Right cardiac atrium (tissue), 5 donors: ENCODE results near the gene SLC6A7. TPM values are rescaled to one million over a fixed set of nuclear protein-coding genes. Genes with fewer than 3 reads are reported as not detected.
A peak's percentile ranks its signal among the peaks of the same experiment; 100 is the strongest.

Experiments used
- ATAC-seq, 2 donors: fragments of 200-7000 bp; cut with Tn5 transposase; one replicate each; pipeline versions ENCODE4 v1.8.0 to v1.9.1; 2020; ENCODE audit warnings: moderate library complexity in 2 of 2, mild to moderate bottlenecking in 1 of 2
- DNase-seq, 3 donors: peaks; one replicate each; pipeline ENCODE4 v3.0.0-alpha.2; 2020
- H3K27ac ChIP-seq: one replicate; pipeline ENCODE4 v1.5.1; 2013; ENCODE audit warnings: mild to moderate bottlenecking, low read length, control low read depth, moderate library complexity
- H3K27me3 ChIP-seq: one replicate; pipeline ENCODE4 v1.6.1; 2013; ENCODE audit not compliant: control insufficient read depth, insufficient read depth
- H3K4me1 ChIP-seq: one replicate; pipeline ENCODE4 v1.6.1; 2013; ENCODE audit warnings: low read length; ENCODE audit not compliant: control insufficient read depth, insufficient read depth
- H3K4me3 ChIP-seq: one replicate; pipeline ENCODE4 v1.5.1; 2013; ENCODE audit warnings: low read length, control low read depth
- H3K9me3 ChIP-seq: one replicate; pipeline ENCODE4 v1.6.1; 2013; ENCODE audit warnings: low read length; ENCODE audit not compliant: control insufficient read depth
- WGBS: extraction: QIAGEN DNeasy Blood & Tissue Kit; methylation state at CpG from one replicate; pipeline ENCODE4 v1.1.7; 2013; 5-methylcytosine and 5-hydroxymethylcytosine counted together
- intact Hi-C, 4 donors: fragments of 100-400 bp; cut with DNase I; formaldehyde crosslinking; loops; one replicate each; pipeline versions ENCODE4 v1.11.0 to v1.14.0; 2022 to 2023
- polyA plus RNA-seq: library from polyadenylated mRNA; stranded (reverse); fragments of 200-250 nt; gene quantifications from one replicate; pipeline ENCODE4 v1.2.3, GENCODE V29; 2013
- total RNA-seq, 4 donors: library from RNA; stranded (reverse); fragmentation: NEBNext Ultra II Directional; extraction: Animal tissue kit (Norgen Biotek cat#: 25700); gene quantifications; one replicate each; pipeline ENCODE4 v1.2.1, GENCODE V29; 2021
- donor health status: healthy with polysubstance abuse.
- donor health status: DM: no; HTN: yes; CAD: no.
- donor health status: DM: no; HTN: no; CAD: no.
- donor health status: DM: no; HTN: yes; CAD: no; lungs with severe emphysema.
- donor health status: DM: yes; HTN: yes; CAD: no.

The SLC6A7 gene
- total and polyA plus RNA-seq, 5 donors = not detected

DNA sequence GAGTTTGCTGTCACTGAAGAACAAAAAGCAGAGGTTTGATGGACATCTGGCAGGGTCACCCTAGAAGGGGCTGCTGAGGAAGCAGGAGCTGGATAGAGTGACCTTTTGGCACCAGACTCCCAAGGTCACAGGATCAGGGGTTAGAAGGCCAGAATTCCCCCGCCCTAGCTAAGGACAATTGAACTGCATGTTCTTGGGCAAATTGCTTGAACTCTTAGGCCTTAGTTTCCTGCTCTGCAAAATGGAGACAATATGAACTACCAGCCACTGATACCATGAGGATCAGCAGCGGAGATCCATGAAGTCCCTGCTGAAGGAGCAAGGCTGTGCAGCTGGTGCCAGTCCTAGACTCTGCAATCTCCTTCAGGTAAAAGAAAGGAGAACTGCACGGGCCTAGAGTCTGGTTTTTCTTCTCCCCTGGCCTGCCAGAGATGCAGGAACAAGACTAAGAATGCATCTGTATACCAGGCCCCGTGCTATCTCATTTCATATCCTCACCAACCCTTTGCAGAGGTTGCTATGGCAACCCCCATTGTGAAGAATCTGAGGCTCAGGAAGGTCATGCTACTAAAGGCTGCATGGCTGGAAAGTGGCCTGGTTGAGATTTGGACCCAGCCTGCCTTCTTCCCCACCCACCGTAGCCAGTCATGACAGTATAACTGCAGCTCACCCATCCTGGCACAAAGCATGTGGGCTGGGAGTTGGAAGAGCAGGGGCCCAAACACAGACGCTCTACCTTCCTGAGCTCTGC is 66.0 kb downstream of the SLC6A7 start:
- ATAC-seq = peak in 1 of 2 donors; percentile 73
- intact Hi-C loops = no loop called here
- no peaks in the 10 kb centered on the region for H3K9me3 ChIP-seq
- DNase-seq = no peak
- no peaks in the 10 kb centered on the region for H3K4me1 ChIP-seq
- no peak overlapping the region for H3K27ac ChIP-seq
- H3K27me3 ChIP-seq = no peaks in the 10 kb centered on the region
- H3K4me3 ChIP-seq = no peak overlapping the region
- WGBS = 74% methylated on average over 6 of the region's 6 CpGs

DNA sequence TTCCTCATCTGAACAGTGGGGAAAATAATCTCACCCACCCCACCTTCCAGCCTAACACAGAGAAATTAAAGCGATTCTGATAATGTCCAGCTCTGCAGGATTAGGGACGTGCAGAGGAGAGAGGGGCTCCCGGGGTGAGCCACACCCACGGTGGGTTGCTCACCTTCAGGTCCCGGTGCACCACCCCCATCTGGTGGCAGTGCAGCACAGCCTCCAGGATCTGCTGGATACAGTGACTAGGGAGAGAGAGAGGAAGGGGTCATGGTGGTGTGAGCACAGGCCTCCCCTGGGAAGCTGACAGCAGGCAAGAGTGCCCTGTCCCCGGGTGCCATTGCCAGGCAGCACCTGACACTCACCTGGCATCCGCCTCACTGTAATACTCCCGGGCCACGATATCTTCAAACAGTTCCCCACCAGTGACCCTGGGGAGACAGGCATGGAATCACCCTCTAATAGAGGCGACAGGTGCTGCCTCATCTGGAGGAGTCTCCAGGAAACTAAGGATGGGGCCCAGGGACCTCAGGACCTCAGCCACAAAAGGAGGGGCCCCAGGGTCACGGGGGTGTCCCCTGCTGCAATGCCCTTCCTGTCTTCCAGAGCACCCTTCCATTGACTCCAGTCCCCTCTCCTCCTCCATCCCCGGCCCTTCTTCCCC is 66.7 kb downstream of the SLC6A7 start:
- DNase-seq = no peak

DNA sequence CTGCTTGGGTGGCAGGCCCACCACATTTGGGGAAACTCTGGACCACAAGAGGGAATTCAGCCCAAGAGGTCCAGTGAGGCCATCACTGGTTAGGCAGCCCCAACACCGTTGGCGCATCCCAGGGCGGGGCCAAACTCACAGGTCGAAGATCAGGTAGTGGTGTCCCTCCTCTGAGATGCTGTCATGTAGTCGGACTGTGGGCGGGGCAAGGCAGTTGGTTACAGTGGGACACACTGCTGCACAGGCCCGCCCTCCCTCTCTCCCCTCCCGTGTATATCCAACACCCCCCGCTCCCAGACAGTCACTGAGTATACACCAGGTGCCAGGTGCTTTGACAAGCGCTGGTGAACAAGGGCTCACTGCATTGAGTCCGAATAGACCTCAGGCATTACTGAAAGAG is 67.6 kb downstream of the SLC6A7 start:
- DNase-seq (no peak), ATAC-seq (no peak)
- H3K27ac ChIP-seq = no peak overlapping the region
- H3K27me3 ChIP-seq = no peaks in the 10 kb centered on the region
- 91% methylated on average over 11 of the region's 11 CpGs for WGBS
- intact Hi-C loops = no loop called here
- H3K4me1 ChIP-seq = no peaks in the 10 kb centered on the region
- H3K4me3 ChIP-seq = no peak overlapping the region
- H3K9me3 ChIP-seq = no peaks in the 10 kb centered on the region

More for the DNA sequence above, 66.7 kb downstream of the SLC6A7 start:
- 73% methylated on average over 12 of the region's 12 CpGs for WGBS
- H3K4me3 ChIP-seq = no peak overlapping the region
- intact Hi-C loops = no loop called here
- no peaks in the 10 kb centered on the region for H3K27me3 ChIP-seq
- H3K9me3 ChIP-seq = no peaks in the 10 kb centered on the region
- H3K4me1 ChIP-seq = no peaks in the 10 kb centered on the region
- ATAC-seq = no peak
- no peak overlapping the region for H3K27ac ChIP-seq

DNA sequence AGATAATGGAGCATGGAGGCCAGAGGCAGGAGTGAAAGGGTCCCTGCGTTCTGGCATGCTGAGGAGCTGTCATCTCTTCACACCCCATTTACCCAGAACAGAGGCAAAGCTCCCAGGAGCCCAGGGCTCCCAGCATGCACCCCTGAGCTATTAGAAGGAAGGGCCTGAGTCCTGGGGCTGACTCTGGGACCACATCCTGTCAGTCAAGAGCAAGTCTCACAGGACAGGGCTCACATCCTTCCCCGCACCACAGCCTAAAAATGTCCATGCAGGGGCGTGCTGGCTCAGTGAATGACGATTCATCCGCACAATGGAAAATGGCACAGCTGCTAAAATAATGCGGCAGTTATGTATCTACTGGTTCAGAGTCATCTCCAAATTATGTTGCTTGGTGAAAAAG is 68.3 kb downstream of the SLC6A7 start:
- intact Hi-C loops = no loop called here

More for the DNA sequence above, 68.3 kb downstream of the SLC6A7 start:
- no peaks in the 10 kb centered on the region for H3K9me3 ChIP-seq
- H3K4me1 ChIP-seq = no peaks in the 10 kb centered on the region
- H3K27me3 ChIP-seq = no peaks in the 10 kb centered on the region
- WGBS = 44% methylated on average over 6 of the region's 6 CpGs
- no peak overlapping the region for H3K4me3 ChIP-seq
- H3K27ac ChIP-seq = no peak overlapping the region
- ATAC-seq = no peak
- no peak for DNase-seq

Other genes starting within 250 kb of the SLC6A7 start
- gene PDE6A, start 245.3 kb upstream of the SLC6A7 start, total RNA-seq = under 1 TPM in 2 of 4 donors, not detected in 2; 0.06 to 0.11 TPM
- 0.07 TPM for gene PDE6A, start 245.3 kb upstream of the SLC6A7 start, polyA plus RNA-seq
- gene SLC26A2, start 229.3 kb upstream of the SLC6A7 start, total RNA-seq = 10 to 100 TPM in 1 of 4 donors, 1 to 10 TPM in 3; 5.1 to 10.4 (median 6.5) TPM
- 2.2 TPM for gene SLC26A2, start 229.3 kb upstream of the SLC6A7 start, polyA plus RNA-seq
- gene TIGD6, start 189.4 kb upstream of the SLC6A7 start, total RNA-seq = 1 to 10 TPM; 2.9 to 3.2 (median 3.2) TPM
- gene TIGD6, start 189.4 kb upstream of the SLC6A7 start, polyA plus RNA-seq = 3.2 TPM
- gene HMGXB3, start 189.3 kb upstream of the SLC6A7 start, total RNA-seq = 10 to 100 TPM; 14.2 to 19.6 (median 14.9) TPM
- gene HMGXB3, start 189.3 kb upstream of the SLC6A7 start, polyA plus RNA-seq = 9.3 TPM
- 10 to 100 TPM; 16.5 to 31.6 (median 24.8) TPM for gene CSF1R, start 103.5 kb upstream of the SLC6A7 start, total RNA-seq
- gene CSF1R, start 103.5 kb upstream of the SLC6A7 start, polyA plus RNA-seq = 4.5 TPM
- 10 to 100 TPM; 42.7 to 68.0 (median 46.4) TPM for gene PDGFRB, start 34.2 kb upstream of the SLC6A7 start, total RNA-seq
- gene PDGFRB, start 34.2 kb upstream of the SLC6A7 start, polyA plus RNA-seq = 24.6 TPM
- under 1 TPM in 1 of 4 donors, not detected in 3; 0.23 TPM for gene CDX1, start 23.3 kb upstream of the SLC6A7 start, total RNA-seq
- 0.09 TPM for gene CDX1, start 23.3 kb upstream of the SLC6A7 start, polyA plus RNA-seq
- 10 to 100 TPM in 3 of 4 donors, 1 to 10 TPM in 1; 8.0 to 18.4 (median 14.8) TPM for gene CAMK2A, start 99.7 kb downstream of the SLC6A7 start, total RNA-seq
- 15.4 TPM for gene CAMK2A, start 99.7 kb downstream of the SLC6A7 start, polyA plus RNA-seq
- gene ARSI, start 112.8 kb downstream of the SLC6A7 start, total RNA-seq = 1 to 10 TPM in 1 of 4 donors, under 1 TPM in 3; 0.49 to 1.1 (median 0.66) TPM
- 0.25 TPM for gene ARSI, start 112.8 kb downstream of the SLC6A7 start, polyA plus RNA-seq
- 10 to 100 TPM; 14.3 to 22.7 (median 17.5) TPM for gene TCOF1, start 167.6 kb downstream of the SLC6A7 start, total RNA-seq
- gene TCOF1, start 167.6 kb downstream of the SLC6A7 start, polyA plus RNA-seq = 11.9 TPM
- 100 to 1,000 TPM; 222 to 331 (median 251) TPM for gene CD74, start 222.8 kb downstream of the SLC6A7 start, total RNA-seq
- gene CD74, start 222.8 kb downstream of the SLC6A7 start, polyA plus RNA-seq = 201 TPM